Measurements from ENCODE around the gene SETD2. TPM values are rescaled to one million over a fixed set of nuclear protein-coding genes. Genes with fewer than 3 reads are reported as not detected.
"Not testable (repeated sequence)": the region's sequence is repeated elsewhere in the genome, so short reads cannot be mapped to it uniquely, and the experiment has no call there.

Gene SETD2
- total RNA-seq, 1 donor from 2014 or later, result 21.0 TPM

GRCh38 chr3:47143068-47143467 is 20.8 kb downstream of the SETD2 start:
- no peak for TF ChIP-seq CTCF (IDR thresholded peaks at IDR 0.05)
- H3K9me3 ChIP-seq, result no peaks in the 10 kb centered on the region
- no peak overlapping the region for H3K27ac ChIP-seq
- DNase-seq (ENCODE audit: low spot score in 2 of 2), result no peak
- H3K4me3 ChIP-seq, result no peak overlapping the region
- intact Hi-C loops (cut with DNase I), result no loop called here
- no peaks in the 10 kb centered on the region for H3K27me3 ChIP-seq
- H3K36me3 ChIP-seq, result no peaks in the 10 kb centered on the region
- H3K4me1 ChIP-seq, result no peaks in the 10 kb centered on the region

- H3K36me3 ChIP-seq; H3K27ac ChIP-seq; H3K4me3 ChIP-seq; H3K9me3 ChIP-seq; intact Hi-C loops (cut with DNase I); DNase-seq (ENCODE audit: low spot score in 2 of 2); H3K27me3 ChIP-seq; H3K4me1 ChIP-seq: not testable (repeated sequence)
These were observed 21.4 kb downstream of the SETD2 start for GRCh38 chr3:47142536-47142935.

GRCh38 chr3:47140973-47141461 is 22.9 kb downstream of the SETD2 start:
- H3K4me1 ChIP-seq; H3K27ac ChIP-seq; intact Hi-C loops (cut with DNase I): not testable (repeated sequence)

GRCh38 chr3:47140553-47140952 is 23.4 kb downstream of the SETD2 start:
- not testable (repeated sequence) for H3K4me1 ChIP-seq

More at GRCh38 chr3:47140973-47141461, 22.9 kb downstream of the SETD2 start:
- H3K36me3 ChIP-seq; H3K4me3 ChIP-seq; H3K27me3 ChIP-seq; DNase-seq (ENCODE audit: low spot score in 2 of 2); H3K9me3 ChIP-seq: not testable (repeated sequence)

GRCh38 chr3:47134311-47134710 is 29.6 kb downstream of the SETD2 start:
- H3K27me3 ChIP-seq, result no peaks in the 10 kb centered on the region
- peaks cover 0 to 4% of the 10 kb centered on the region in 2 donors for H3K4me1 ChIP-seq
- intact Hi-C loops (cut with DNase I), result no loop called here
- TF ChIP-seq CTCF (IDR thresholded peaks at IDR 0.05), result no peak
- no peak overlapping the region for H3K27ac ChIP-seq
- H3K9me3 ChIP-seq, result no peaks in the 10 kb centered on the region
- no peaks in the 10 kb centered on the region for H3K36me3 ChIP-seq
- DNase-seq (ENCODE audit: low spot score in 2 of 2), result no peak
- no peak overlapping the region for H3K4me3 ChIP-seq

More at GRCh38 chr3:47140553-47140952, 23.4 kb downstream of the SETD2 start:
- H3K27ac ChIP-seq; DNase-seq (ENCODE audit: low spot score in 2 of 2); intact Hi-C loops (cut with DNase I); H3K4me3 ChIP-seq; H3K27me3 ChIP-seq; H3K36me3 ChIP-seq; H3K9me3 ChIP-seq: not testable (repeated sequence)

GRCh38 chr3:47133641-47134040 is 30.3 kb downstream of the SETD2 start:
- no peak for DNase-seq (ENCODE audit: low spot score in 2 of 2)
- Histone ChIP-seq H3K27me3 (no peaks in the 10 kb centered on the region), H3K4me1 (peaks cover 0 to 4% of the 10 kb centered on the region in 2 donors), H3K4me3 (no peak overlapping the region), H3K9me3 (no peaks in the 10 kb centered on the region), H3K36me3 (no peaks in the 10 kb centered on the region), H3K27ac (no peak overlapping the region)
- intact Hi-C loops (cut with DNase I), result no loop called here
- TF ChIP-seq CTCF (IDR thresholded peaks at IDR 0.05), result no peak

- no peaks in the 10 kb centered on the region for H3K27me3 ChIP-seq
- TF ChIP-seq CTCF (IDR thresholded peaks at IDR 0.05), result no peak
- no peak overlapping the region for H3K4me3 ChIP-seq
- H3K27ac ChIP-seq, result no peak overlapping the region
- peaks cover 0 to 4% of the 10 kb centered on the region in 2 donors for H3K4me1 ChIP-seq
- no peaks in the 10 kb centered on the region for H3K36me3 ChIP-seq
- no peak for DNase-seq (ENCODE audit: low spot score in 2 of 2)
- intact Hi-C loops (cut with DNase I), result no loop called here
- H3K9me3 ChIP-seq, result no peaks in the 10 kb centered on the region
These were observed 33.4 kb downstream of the SETD2 start for GRCh38 chr3:47130557-47130956.
